Femur (tissue), 1 donor: ENCODE data around the gene GSTA4.

Experiments
- DNase-seq: peaks from one replicate; pipeline ENCODE4 v3.0.0-alpha.2; 2017

Gene GSTA4, protein sequence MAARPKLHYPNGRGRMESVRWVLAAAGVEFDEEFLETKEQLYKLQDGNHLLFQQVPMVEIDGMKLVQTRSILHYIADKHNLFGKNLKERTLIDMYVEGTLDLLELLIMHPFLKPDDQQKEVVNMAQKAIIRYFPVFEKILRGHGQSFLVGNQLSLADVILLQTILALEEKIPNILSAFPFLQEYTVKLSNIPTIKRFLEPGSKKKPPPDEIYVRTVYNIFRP

DNA sequence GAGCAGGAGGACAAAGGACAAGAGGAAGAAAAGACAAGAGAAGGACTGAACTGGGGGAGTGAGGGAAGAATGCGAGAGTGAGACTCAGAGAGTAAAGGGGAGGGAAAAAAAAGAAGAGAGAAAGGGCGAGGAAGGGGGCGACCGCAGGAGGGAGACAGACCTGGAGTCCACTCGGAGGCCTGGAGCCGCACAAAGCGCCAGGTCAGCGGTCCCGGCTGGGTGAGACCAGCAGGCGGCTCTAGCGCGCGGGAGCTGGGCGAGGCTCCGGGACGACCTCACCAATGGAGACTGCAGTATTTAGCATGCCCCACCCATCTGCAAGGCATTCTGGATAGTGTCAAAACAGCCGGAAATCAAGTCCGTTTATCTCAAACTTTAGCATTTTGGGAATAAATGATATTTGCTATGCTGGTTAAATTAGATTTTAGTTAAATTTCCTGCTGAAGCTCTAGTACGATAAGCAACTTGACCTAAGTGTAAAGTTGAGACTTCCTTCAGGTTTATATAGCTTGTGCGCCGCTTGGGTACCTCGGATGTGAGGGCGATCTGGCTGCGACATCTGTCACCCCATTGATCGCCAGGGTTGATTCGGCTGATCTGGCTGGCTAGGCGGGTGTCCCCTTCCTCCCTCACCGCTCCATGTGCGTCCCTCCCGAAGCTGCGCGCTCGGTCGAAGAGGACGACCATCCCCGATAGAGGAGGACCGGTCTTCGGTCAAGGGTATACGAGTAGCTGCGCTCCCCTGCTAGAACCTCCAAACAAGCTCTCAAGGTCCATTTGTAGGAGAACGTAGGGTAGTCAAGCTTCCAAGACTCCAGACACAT lies at the start of gene GSTA4:
Gene GSTA4 (minus strand): TSS at position 196 of the 824 bp plus-strand sequence. CDS start 1,041 bp downstream, outside the sequence.
- DNase-seq: peak; percentile 99

DNA sequence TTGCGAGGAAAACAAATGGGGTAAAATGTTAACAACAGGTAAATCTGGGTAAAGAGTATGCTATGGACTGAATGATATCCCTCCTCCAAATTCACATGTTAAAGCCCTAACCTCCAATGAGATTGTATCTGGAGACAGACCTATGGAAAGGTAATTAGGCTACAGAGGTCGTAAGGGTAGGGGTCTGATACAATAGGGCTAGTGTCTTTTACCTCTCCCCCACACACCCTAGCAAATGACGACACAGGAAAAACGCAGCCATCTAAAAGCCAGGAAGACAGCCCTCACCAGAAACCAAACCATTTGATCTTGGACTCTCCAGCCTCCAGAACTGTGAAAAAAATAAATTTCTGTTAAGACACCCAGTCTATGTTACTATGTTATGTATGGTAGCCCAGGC lies 49.5 kb upstream of the GSTA4 start:
- no peak for DNase-seq

DNA sequence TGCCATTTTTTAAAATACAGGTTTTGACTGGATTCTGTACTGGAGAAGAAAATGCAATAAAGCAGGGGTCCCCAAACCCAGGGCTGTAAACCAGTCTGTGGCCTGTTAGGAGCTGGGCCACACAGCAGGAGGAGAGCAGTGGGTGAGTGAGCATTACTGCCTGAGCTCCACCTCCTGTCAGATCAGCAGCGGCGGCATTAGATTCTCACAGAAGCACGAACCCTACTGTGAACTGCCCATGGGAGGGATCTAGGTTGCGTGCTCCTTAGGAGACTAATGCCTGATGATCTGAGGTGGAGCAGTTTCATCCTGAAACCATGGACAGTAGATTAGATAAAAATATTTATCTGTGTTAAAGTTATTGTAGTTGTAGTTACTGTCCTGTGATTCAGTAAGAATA lies 49.0 kb upstream of the GSTA4 start:
- no peak for DNase-seq

DNA sequence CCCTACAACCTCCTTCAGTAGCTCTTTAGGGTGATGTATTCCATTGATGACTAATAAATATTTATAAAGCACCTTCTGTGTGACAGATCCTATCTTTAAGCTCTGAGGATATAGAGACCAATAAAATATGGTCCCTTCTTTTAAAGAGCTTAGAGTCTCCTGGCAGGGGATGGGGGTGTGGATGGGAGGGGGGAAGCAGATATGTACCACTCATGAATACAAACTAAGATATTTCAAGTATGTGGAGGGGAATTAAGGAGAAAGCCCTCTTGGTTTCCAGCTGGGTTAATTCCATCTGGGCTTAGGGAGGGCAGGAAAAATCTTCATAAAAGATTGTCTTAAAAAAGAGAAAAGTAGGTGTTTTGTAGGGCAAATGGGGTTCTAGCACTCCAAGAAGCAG lies 48.5 kb upstream of the GSTA4 start:
- no peak for DNase-seq

DNA sequence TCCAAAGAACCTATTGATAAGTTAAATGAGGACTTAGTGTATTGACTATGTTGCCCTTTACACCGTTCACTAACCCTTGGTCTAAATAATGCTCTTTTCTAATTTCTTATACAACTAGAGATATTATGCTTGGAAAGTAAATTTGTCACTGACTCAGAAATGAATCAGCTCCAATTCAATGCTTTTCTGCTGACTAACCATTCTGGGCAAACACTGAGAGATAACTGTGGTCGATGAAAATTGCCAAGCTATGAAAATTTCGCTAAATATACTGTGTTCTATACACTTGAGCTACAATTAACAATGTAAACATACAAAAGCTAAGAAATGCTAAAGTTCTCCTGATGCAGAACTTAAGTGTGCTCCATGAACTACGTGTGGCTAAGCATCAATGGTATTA lies 47.0 kb upstream of the GSTA4 start:
- DNase-seq: no peak

DNA sequence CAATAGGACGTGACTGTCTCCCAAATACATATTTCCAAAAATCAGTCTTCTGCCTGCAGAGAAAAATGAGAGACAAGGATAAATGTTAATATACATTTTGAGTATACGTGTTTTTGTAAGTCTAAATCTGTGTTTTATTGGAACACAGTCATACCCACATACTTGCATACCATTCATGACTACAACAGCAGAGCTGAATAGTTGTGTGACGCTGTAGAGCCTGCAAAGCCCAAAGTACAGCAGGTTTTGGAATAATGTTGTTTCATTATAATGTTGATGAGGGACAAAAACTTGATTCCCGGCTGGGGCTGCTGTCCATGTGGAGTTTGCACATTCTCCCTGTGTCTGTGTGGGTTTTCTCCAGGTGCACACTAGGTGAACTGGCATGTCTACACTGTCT lies 46.3 kb upstream of the GSTA4 start:
- no peak for DNase-seq

DNA sequence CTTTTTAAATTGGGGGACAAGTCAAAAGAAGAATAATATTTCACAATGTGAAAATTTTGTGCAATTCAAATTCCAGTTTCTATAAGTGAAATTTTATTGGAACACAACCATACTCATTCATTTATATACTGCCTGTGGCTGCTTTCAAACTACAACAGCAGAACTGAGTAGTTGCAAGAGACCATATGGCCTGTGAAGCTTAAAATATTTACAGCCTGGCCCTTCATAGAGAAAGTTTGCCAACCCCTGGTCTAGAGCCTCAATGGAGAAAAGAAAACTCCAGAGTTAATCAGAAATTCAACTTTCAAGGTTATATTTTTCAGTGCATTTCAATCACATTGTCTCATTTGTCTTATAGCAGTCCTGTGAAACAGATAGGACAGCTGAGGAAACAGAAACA lies 43.5 kb upstream of the GSTA4 start:
- DNase-seq: no peak

DNA sequence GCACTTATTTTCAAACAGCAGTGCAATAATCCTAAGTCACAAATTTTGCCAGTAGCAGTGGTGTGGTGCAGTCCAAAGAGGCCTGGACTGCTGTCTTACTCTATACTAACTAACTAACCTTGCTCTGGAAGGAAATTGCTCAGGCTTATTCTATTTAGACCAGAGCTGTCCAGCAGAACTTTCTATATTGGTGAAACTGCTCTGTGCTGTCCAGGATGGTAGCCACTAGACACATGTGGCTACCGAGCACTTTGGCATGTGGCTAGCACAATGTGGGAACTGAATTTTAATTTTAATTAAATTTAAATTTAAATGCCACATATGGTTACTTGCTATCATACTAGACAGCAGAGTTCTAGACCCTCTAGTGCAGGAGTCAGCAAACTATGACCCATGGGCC lies 43.1 kb upstream of the GSTA4 start:
- DNase-seq: no peak

DNA sequence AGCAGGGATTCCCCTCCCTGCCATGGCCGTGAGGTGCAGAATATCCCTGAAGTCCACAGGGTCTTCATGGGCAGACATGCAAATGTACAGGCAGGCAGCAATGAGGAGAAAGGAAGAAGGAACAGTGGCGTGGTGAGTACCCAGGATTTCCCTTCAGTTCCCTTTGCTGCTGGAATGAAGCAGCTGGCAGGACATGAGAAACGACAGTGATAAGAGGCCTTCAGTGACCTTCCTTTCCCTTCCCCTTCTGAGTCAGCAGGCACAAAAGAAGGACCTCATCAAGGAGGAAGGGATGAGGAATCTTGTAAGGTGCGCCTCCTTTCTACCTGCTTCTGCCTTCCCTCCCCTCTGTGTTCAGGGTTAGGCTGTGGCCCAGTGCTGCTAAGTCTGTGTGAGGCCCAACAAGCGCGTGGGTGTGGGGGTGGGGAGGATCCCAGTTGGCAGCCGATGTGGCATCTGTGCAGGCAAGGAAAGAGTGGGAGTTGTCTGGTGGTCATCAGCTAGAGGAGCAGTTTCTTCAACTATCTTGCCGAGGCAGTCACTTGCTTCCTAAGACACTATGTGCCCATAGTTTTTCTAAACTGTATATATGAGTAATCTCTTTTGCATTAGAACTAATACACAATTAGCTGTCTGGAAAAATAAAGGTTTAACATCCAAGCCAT lies 40.6 kb upstream of the GSTA4 start:
- DNase-seq: no peak

DNA sequence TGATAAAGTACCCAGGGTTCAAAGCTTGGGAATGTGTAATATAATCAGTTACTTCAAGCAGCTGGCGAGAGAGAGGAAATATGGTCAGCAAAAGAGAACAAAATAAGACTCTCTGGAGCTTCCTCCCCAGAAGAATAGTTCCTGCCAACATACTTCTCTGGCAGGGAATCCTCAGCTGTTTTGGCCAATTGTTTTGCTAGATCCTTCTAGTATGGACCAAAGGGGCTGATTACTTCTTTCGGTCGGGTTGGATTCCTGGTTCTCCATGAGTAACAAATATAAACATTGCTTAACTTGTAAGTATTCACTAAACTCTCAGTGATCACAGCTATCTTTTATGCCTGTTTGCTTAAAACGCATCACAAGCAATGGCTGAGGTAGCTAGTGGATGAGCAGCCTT lies 38.7 kb upstream of the GSTA4 start:
- DNase-seq: peak; percentile 72

DNA sequence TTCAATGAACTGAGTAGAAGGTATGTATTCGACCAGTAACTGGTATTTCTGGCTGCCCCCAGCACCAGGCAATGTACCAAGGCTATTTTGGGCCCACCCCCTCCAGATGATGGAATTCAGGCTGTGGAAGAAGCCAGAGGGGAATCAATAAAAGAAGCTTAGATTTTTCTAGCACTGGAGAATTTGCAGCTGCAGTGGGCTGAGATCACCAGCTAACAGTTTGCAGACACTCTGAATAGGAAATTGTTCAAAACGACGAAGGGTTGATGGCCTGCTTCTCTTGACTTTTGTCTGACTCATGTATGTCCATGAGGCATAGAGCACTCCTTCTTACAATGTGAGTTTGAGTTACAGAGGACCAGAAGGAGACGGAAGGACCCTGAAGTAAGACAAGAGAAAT lies 37.8 kb upstream of the GSTA4 start:
- peak; percentile 52 for DNase-seq

DNA sequence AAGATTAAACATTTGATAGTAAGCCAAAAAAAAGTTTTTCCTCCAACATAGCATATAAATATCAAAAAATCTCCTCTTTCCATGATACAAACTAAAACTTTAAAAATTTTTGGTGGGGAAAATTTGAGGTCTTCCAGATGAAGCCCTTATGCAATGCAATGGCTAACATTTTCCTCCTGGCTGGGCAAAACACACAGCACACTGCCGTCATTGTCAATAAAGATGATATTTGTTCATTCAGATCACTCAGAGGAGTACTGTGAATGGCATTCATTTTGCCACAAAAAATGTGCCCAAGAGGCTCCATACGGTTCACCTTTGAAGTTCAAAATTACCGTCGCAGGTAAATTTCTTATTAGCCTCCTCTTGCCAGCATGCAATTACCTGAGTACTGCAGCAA lies 36.2 kb upstream of the GSTA4 start:
- DNase-seq: no peak

DNA sequence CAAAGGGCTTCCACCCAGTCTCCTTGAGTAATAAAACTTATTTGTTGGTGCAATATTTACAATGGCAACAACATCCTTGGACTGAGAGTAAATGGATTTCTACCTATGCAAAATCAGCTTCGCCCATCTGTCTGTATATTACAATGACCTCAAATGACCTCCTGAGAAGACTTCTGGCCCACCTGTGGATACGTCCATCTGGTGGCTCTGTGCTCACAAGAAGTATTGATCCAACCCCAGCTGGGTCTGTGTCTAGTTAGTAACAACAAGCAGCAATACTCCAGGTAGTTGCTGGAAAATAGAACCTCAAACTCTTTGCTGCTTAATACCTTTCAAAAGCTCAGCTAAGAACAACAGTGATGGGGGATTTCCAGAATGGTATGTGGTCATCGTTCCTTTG lies 34.7 kb upstream of the GSTA4 start:
- DNase-seq: no peak

DNA sequence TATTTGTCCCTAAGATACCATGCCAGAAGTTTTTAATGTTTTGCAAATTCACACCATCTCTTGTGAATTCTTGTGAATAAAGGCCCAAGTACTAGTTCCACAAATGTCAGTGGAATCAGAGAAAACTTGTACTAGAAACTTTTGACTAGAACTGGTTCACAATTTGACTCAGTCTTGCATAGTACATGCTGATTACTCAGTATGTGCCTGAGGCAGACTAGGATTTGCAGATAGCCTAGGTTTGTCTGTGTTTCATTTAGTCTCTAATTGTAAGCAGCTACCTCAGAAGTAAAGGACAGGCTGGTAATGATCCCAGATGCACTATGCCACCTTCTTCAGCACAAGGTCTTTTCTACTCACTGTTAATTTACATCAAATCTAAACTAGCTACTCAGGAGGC lies 34.2 kb upstream of the GSTA4 start:
- DNase-seq: no peak

DNA sequence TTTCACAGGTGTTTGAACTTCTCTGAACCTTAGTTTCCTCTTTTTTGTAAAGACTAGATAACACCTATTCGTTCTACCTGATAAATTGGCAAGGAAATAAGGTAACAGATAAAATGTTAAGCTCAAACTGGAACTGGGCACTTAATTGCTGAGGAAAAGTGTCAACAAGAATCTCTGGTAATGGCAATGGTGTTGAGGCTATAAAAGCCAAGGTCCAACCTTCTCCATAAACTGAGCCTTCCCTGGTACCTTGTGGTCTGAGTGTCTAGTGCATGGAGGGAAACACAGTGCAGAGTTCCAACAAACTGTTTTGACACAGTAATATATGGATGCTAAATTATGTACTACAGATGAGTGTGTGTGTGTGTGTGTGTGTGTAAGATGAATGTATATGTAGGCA lies 33.4 kb upstream of the GSTA4 start:
- DNase-seq: no peak

DNA sequence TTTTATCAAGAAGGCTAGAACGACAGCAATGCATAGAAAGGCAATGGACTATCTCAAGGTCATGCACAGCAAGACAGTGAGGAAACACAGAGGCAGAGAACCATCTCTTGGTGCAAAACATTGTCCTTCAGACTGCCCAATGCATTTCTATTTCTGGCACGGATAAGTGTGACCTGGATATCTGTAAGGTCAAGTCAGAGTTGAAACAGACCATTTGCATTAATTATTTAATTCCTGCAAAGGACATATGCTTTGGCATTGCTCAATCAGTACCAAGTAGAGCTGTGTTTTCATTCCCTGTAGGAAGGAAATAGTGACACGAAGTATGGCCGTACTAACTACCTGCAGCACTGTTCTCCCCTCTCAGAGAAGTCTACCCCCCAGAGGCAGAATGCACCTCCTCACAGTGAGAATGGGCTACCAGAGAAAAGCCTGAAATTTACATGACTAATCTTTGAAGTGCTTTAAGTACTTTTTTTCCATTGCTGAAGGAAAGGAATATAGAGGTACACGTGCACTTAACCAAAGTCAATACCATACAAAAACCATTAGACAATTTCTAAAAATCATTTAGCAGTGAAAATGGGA lies 32.1 kb upstream of the GSTA4 start:
- no peak for DNase-seq

DNA sequence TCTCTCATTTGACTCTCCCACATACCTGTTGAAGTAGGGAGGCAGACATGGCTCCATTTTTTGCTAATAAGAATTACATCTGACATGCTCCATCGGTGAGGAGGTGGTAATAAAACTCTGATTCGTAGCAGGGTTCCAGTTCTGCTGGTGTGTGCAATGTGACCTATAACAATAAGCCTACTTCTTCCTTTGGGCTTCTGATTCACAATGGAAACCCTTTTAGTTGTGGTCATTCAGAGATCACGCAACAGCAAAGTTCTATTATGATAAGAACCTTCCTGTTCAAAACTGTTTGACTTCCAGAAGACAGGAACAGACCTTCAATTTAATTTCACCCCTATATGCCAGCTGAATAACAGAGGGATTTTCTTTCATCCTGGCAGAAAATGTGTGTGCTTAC lies 31.4 kb upstream of the GSTA4 start:
- no peak for DNase-seq

DNA sequence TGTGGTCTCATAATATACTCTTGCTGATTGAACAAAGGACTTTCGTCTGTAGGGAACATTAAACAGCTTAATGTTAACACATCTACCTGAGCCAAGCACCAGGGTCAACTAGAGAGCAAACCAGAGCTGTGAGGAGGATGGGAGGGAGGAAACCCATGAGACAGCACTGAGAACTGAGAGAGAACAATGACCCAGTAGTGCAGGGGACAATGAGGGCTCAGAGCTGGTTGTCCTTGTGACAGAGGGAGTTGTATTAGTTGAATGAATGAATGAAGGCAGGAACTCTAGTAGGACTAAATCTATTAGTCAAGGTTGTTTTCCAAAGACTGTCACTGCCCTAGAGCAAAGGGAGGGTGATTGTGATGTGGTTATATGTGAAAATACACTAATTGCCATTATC lies 28.2 kb upstream of the GSTA4 start:
- DNase-seq: no peak

DNA sequence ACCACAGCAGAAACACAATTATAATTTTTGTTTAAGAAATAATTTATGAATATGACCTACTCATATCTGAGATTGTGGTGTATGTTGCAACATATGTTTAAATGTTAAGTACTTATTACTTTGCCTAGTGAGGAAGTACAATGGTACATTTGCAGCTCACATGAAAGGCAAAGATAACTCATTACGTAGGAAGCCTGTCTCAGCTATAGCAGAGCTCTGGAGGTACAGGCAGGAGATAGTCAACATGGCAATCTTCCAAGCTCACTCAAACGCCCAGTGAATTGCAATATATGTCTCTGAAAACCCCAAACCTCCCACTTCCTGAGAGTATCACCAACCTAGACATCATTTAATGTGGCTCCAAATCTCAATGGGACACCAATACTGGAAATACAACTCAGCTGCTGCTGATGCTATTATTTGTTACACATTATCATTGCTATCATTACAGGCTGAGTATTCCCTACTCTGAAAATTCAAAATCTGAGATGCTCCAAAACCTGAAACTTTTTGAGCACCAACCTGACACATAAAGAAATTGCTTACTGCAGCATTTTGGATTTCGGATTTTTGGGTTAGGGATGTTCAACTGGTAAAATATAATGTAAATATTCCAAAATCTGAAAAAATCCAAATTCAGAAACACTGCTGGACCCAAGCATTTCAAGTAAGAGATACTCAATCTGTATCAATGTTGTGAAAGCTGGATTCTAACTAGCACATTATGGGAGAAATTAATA lies 25.1 kb upstream of the GSTA4 start:
- no peak for DNase-seq

DNA sequence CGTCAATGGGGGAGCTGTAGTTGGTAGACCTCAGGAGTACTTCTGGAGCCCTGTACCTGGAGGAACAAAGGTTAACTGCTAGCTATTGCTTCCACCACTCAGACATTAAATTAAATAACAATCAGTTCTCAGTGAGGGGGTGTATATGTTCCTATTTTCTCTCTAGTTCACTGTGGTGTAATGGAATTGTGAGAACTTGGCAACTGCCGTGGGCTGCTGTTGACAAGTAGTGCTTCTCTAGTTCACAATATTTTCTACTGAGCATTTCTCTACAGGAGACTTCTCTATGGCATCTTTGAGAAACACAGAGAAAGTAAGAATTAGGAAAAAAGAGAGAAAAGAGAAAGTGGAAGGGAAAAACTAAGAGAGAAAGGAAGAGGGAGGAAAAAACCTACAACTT lies 23.4 kb upstream of the GSTA4 start:
- DNase-seq: no peak

DNA sequence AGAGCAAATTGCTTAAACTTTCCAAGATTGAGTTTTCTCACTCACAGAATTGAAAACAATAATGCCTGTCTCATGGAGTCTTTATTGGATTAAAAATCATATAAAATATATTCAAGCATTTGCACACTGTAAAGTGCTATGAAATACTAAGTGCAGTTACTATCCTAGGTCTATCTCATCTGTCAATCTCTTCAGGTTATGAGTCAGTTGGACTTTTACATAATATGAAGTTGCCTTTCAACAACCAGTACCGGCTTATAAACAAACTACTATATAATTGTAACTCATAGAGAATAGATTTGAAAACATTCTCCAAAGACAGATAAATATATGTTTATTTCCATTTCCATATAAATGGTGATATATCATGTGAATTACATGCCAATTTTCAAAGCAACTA lies 20.4 kb upstream of the GSTA4 start:
- no peak for DNase-seq

DNA sequence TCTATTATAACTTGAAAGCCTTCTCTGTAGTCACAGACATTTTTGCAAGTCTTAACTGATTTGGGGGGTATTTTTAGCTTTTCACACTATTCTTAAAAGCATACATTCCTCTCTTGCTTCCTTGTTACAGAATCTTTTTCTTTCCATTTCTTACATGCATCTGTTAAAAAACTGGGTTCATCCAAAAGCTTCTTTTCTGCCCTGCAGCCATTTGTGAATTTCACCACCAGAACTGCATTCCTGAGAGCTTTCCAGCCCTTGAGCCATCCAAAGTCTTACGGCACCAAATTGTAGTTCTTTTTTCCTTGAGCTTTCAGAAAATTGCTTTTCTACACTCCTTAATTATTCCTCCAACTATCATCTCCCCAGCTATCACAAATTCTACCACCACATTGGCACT lies 19.7 kb upstream of the GSTA4 start:
- no peak for DNase-seq

DNA sequence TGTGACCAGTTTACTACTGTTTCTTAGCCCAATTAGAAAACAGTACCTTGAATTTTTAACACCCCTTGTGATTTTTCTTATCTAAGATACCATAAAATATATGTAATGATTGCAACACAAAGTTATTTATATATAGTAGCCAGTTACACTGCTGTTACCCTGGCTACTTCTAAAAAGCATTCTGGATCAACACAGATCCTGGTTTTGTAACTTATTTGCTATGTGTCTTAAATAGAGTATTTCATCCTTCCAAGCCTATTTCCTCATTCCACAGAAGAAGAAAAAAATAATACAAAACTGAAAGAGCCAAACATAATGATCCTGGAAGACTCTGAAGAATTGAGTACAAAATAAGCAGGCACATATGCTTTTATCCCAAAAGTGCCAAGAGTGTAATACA lies 19.0 kb upstream of the GSTA4 start:
- DNase-seq: no peak
